HEK293 (cell line): ENCODE results near the gene ZNF559.

Experiments
- CTCF ChIA-PET: fragments of 350-600 bp; formaldehyde crosslinking; extraction: SDS; loops from one replicate; lab custom pipeline; 2021; ENCODE audit warnings: antibody characterized with exemption; lab: Yijun Ruan, JAX
- POLR2A ChIA-PET: fragments of 300-600 bp; formaldehyde crosslinking; extraction: SDS; loops from one replicate; lab custom pipeline; 2020; ENCODE audit warnings: antibody characterized with exemption, inconsistent platforms; lab: Yijun Ruan, JAX
- H3K27ac ChIP-seq: fragments of 200-500 bp; sonication (Bioruptor generic); 2 replicates; pipeline ENCODE4 v1.5.1; 2014; ENCODE audit warnings: low read depth, low read length, control low read depth, inconsistent platforms; ENCODE audit errors: extremely low read depth
- H3K36me3 ChIP-seq, 2 experiments: fragments of 200-500 bp in 1 of 2; sonication (Bioruptor generic) in 1 of 2; 1 replicate in 1 of 2; 2 replicates in 1 of 2; pipeline ENCODE4 v1.5.1; 2014 to 2017; ENCODE audit warnings: inconsistent platforms in 2 of 2, low read length in 2 of 2; ENCODE audit not compliant: control insufficient read depth in 2 of 2, insufficient read depth in 1 of 2
- H3K4me1 ChIP-seq: fragments of 200-500 bp; sonication (Bioruptor generic); 2 replicates; pipeline ENCODE4 v1.5.1; 2014; ENCODE audit warnings: mild to moderate bottlenecking, low read length, inconsistent platforms; ENCODE audit not compliant: control insufficient read depth, insufficient read depth
- H3K4me3 ChIP-seq: 2 replicates; pipeline ENCODE4 v1.5.1; 2011; ENCODE audit warnings: low read depth, mild to moderate bottlenecking, control low read depth, low read length, moderate library complexity
- H3K9me3 ChIP-seq: fragments of 200-500 bp; sonication (Bioruptor generic); 2 replicates; pipeline ENCODE4 v1.5.1; 2014; ENCODE audit warnings: low read depth, low read length, inconsistent platforms; ENCODE audit not compliant: control insufficient read depth, insufficient read depth
- GLI2 ChIP-seq: fragments of 450-650 bp; formaldehyde crosslinking; IDR thresholded peaks from 2 replicates; pipeline ENCODE4; 2017; ENCODE audit warnings: missing biosample characterization, missing genetic modification characterization, low read depth, borderline replicate concordance
- GLIS1 ChIP-seq: fragments of 450-650 bp; formaldehyde crosslinking; IDR thresholded peaks from 2 replicates; pipeline ENCODE4 v1.5.1; 2016; ENCODE audit warnings: missing biosample characterization, missing genetic modification characterization
- HOXA7 ChIP-seq: sonication (generic); formaldehyde crosslinking; IDR thresholded peaks from 2 replicates; pipeline ENCODE4 v1.8.1; 2022; ENCODE audit warnings: missing genetic modification reagents, borderline replicate concordance
- KLF1 ChIP-seq: fragments of 450-650 bp; formaldehyde crosslinking; IDR thresholded peaks from 2 replicates; pipeline ENCODE4 v1.5.1; 2016; ENCODE audit warnings: missing biosample characterization, missing genetic modification characterization
- KLF9 ChIP-seq: fragments of 450-650 bp; formaldehyde crosslinking; IDR thresholded peaks from 2 replicates; pipeline ENCODE4 v1.5.1; 2016; ENCODE audit warnings: missing biosample characterization, missing genetic modification characterization, low read depth
- TRIM28 ChIP-seq: IDR thresholded peaks from 2 replicates; pipeline ENCODE4 v1.6.1; 2011; ENCODE audit warnings: low read length, control low read depth, borderline replicate concordance
- YY1 ChIP-seq: fragments of 450-650 bp; formaldehyde crosslinking; IDR thresholded peaks from 2 replicates; pipeline ENCODE4 v1.5.1; 2018; ENCODE audit warnings: missing biosample characterization, missing genetic modification characterization
- ZBTB10 ChIP-seq: fragments of 450-650 bp; formaldehyde crosslinking; IDR thresholded peaks from 2 replicates; pipeline ENCODE4 v1.5.1; 2016; ENCODE audit warnings: missing biosample characterization, missing genetic modification characterization
- ZIC2 ChIP-seq: fragments of 450-650 bp; formaldehyde crosslinking; IDR thresholded peaks from 2 replicates; pipeline ENCODE4 v1.5.1; 2016; ENCODE audit warnings: missing biosample characterization, missing genetic modification characterization
- ZNF146 ChIP-seq: fragments of 450-650 bp; formaldehyde crosslinking; IDR thresholded peaks from 2 replicates; pipeline ENCODE4 v1.5.1; 2016; ENCODE audit warnings: missing biosample characterization, missing genetic modification characterization
- ZNF214 ChIP-seq: fragments of 450-650 bp; formaldehyde crosslinking; IDR thresholded peaks from 2 replicates; pipeline ENCODE4 v1.5.1; 2017; ENCODE audit warnings: missing biosample characterization, mild to moderate bottlenecking, missing genetic modification characterization, borderline replicate concordance
- ZNF280D ChIP-seq: fragments of 450-650 bp; formaldehyde crosslinking; IDR thresholded peaks from 2 replicates; pipeline ENCODE4 v1.5.1; 2016; ENCODE audit warnings: missing biosample characterization, missing genetic modification characterization
- ZNF529 ChIP-seq: fragments of 450-650 bp; formaldehyde crosslinking; IDR thresholded peaks from 2 replicates; pipeline ENCODE4 v1.5.1; 2017; ENCODE audit warnings: missing genetic modification characterization, missing biosample characterization; ENCODE audit not compliant: insufficient replicate concordance
- ZNF626 ChIP-seq: fragments of 450-650 bp; sonication (Bioruptor Pico); formaldehyde crosslinking; IDR thresholded peaks from 2 replicates; pipeline ENCODE4 v1.5.1; 2018; ENCODE audit warnings: missing biosample characterization, missing genetic modification characterization, inconsistent platforms
- ZNF76 ChIP-seq: fragments of 450-650 bp; formaldehyde crosslinking; IDR thresholded peaks from 2 replicates; pipeline ENCODE4; 2016; ENCODE audit warnings: low read depth, missing biosample characterization, missing genetic modification characterization, borderline replicate concordance
- ZNF768 ChIP-seq: fragments of 450-650 bp; formaldehyde crosslinking; IDR thresholded peaks from 2 replicates; pipeline ENCODE4 v1.5.1; 2018; ENCODE audit warnings: missing biosample characterization, mild to moderate bottlenecking, missing genetic modification characterization
- ZSCAN30 ChIP-seq: fragments of 450-650 bp; IDR thresholded peaks from 2 replicates; pipeline ENCODE4 v1.5.1; 2018; ENCODE audit warnings: missing biosample characterization, mild to moderate bottlenecking, missing genetic modification characterization, moderate library complexity
- TF ChIP-seq, protein P1 (sequence below): fragments of 450-650 bp; formaldehyde crosslinking; IDR thresholded peaks from 2 replicates; pipeline ENCODE4 v1.5.1; 2016; ENCODE audit warnings: missing biosample characterization, missing genetic modification characterization
- TF ChIP-seq, protein P2 (sequence below): fragments of 450-650 bp; formaldehyde crosslinking; IDR thresholded peaks from 2 replicates; pipeline ENCODE4 v1.5.1; 2016; ENCODE audit warnings: missing biosample characterization, missing genetic modification characterization

The ZNF559 gene

GRCh38 chr19:9354651-9355050 is 30.7 kb downstream of the ZNF559 start:
- peaks cover 0 to 15% of the 10 kb centered on the region in 2 experiments; a peak in 2 of 3 replicates for H3K36me3 ChIP-seq
- H3K27ac ChIP-seq, result no peak overlapping the region
- H3K9me3 ChIP-seq, result no peaks in the 10 kb centered on the region; the same call in 1 of the 2 replicates
- H3K4me3 ChIP-seq, result no peak overlapping the region
- TF ChIP-seq HOXA7 (no peak), ZNF768 (tag by site-specific recombination) (no peak), KLF9 (tag by site-specific recombination) (no peak), YY1 (tag by site-specific recombination) (no peak), KLF1 (no peak), ZNF214 (no peak), ZNF280D (no peak), ZIC2 (tag by site-specific recombination) (no peak), TRIM28 (no peak)
- TF ChIP-seq, protein P1, sequence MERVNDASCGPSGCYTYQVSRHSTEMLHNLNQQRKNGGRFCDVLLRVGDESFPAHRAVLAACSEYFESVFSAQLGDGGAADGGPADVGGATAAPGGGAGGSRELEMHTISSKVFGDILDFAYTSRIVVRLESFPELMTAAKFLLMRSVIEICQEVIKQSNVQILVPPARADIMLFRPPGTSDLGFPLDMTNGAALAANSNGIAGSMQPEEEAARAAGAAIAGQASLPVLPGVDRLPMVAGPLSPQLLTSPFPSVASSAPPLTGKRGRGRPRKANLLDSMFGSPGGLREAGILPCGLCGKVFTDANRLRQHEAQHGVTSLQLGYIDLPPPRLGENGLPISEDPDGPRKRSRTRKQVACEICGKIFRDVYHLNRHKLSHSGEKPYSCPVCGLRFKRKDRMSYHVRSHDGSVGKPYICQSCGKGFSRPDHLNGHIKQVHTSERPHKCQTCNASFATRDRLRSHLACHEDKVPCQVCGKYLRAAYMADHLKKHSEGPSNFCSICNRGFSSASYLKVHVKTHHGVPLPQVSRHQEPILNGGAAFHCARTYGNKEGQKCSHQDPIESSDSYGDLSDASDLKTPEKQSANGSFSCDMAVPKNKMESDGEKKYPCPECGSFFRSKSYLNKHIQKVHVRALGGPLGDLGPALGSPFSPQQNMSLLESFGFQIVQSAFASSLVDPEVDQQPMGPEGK, result no peak
- CTCF ChIA-PET, result interaction anchor here (0.6 kb wide), 1 partner anchor 218 kb away, joined by 4 read pairs; no protein-coding TSS in a partner anchor
- POLR2A ChIA-PET, result no interaction called here
- no peaks in the 10 kb centered on the region for H3K4me1 ChIP-seq

DNA sequence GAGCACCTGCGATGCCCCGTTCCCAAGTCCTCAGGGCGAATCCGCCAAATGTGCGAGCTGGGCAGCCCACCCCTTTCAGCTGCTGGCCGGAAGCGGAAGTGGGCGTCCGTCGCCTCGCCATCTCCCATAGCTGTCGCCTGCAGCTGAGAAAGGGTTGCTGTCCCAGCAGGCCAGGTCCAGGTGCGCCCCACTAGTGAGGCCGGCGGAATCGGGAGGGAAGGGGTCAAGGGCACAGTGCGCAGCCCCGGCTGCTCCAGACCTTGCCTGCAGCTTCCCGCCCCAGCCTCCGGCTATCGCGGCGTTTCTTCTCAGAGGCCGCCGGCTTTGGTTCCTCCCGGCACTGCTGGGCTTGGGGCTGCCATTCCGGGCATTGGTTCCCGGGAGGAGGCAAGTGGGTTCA is 38.9 kb downstream of the ZNF559 start, which contains the start of gene ZNF177:
ZNF177 (plus strand) TSS at position 109 of the 400 bp plus-strand sequence. CDS start 15,299 bp downstream, outside the sequence.
- no peak within 1 kb of the TSS for H3K4me3 ChIP-seq
- no peaks in the 10 kb centered on the region for H3K4me1 ChIP-seq
- CTCF ChIA-PET, result no interaction called here
- no peak within 1 kb of the TSS for H3K27ac ChIP-seq
- POLR2A ChIA-PET, result no interaction called here
- TF ChIP-seq ZNF146 (tag by site-specific recombination) (no peak), ZBTB10 (tag by site-specific recombination) (no peak), GLI2 (no peak), ZNF76 (tag by site-specific recombination) (no peak), ZNF626 (tag by site-specific recombination) (no peak), GLIS1 (tag by site-specific recombination) (no peak), ZSCAN30 (no peak), ZNF529 (tag by site-specific recombination) (no peak)
- TF ChIP-seq, protein P2, sequence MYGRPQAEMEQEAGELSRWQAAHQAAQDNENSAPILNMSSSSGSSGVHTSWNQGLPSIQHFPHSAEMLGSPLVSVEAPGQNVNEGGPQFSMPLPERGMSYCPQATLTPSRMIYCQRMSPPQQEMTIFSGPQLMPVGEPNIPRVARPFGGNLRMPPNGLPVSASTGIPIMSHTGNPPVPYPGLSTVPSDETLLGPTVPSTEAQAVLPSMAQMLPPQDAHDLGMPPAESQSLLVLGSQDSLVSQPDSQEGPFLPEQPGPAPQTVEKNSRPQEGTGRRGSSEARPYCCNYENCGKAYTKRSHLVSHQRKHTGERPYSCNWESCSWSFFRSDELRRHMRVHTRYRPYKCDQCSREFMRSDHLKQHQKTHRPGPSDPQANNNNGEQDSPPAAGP (tag by site-specific recombination), result no peak
- TF ChIP-seq, all 188 proteins: peak for 0
- peaks cover 0 to 4% of the 10 kb centered on the region in 2 experiments; a peak in 2 of 3 replicates for H3K36me3 ChIP-seq
- H3K9me3 ChIP-seq, result no peaks in the 10 kb centered on the region
